NT2/D1 (cell line): ENCODE measurements around the gene P2RX3.

Experiments
- SUZ12 ChIP-seq: IDR thresholded peaks from 2 replicates; pipeline ENCODE4 v1.6.1; 2011; ENCODE audit not compliant: insufficient read length, insufficient read depth; ENCODE audit errors: extremely low read depth
- YY1 ChIP-seq: IDR thresholded peaks from 2 replicates; pipeline ENCODE4 v1.6.1; 2011; ENCODE audit not compliant: insufficient read length, insufficient read depth
- ZNF274 ChIP-seq: IDR thresholded peaks from 2 replicates; pipeline ENCODE4 v1.6.1; 2011; ENCODE audit warnings: mild to moderate bottlenecking, low read depth, low read length

- TF ChIP-seq ZNF274 (no peak), SUZ12 (no peak), YY1 (no peak)
These were observed 53.0 kb downstream of the P2RX3 start for GRCh38 chr11:57391111-57391510.
